ENCODE results near the gene GPATCH2L. TPM values are rescaled to one million over a fixed set of nuclear protein-coding genes. Genes with fewer than 3 reads are reported as not detected.

GPATCH2L gene
- total RNA-seq, 1 donor from 2014 or later = 40.3 TPM

GRCh38 chr14:76259029-76259735 lies 107.5 kb downstream of the GPATCH2L start:
- H3K27me3 ChIP-seq = no peaks in the 10 kb centered on the region
- intact Hi-C loops (cut with DNase I) = no loop called here

DNA sequence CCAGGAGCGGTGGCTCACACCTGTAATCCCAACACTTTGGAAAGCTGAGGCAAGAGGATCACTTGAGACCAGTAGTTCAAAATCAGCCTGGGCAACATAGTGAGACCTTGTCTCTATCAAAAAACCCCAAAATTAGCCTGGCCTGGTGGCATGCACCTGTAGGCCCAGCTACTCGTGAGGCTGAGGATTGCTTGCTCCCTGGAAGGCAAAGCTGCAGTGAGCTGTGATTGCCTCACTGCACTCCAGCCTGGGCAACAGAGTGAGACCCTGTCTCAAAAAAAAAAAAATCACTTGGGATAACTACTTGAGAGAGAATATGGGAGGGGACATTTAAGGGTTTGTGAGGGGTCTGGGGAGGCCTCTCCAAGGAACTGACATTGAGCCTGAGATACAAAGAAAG lies 109.0 kb downstream of the GPATCH2L start:
- Histone ChIP-seq H3K27me3 (no peaks in the 10 kb centered on the region), H3K27ac (no peak overlapping the region), H3K4me3 (no peak overlapping the region), H3K9me3 (no peaks in the 10 kb centered on the region), H3K36me3 (no peaks in the 10 kb centered on the region), H3K4me1 (no peaks in the 10 kb centered on the region)
- TF ChIP-seq CTCF (IDR thresholded peaks at IDR 0.05) = no peak
- intact Hi-C loops (cut with DNase I) = no loop called here
- no peak for DNase-seq (ENCODE audit: low spot score in 2 of 2)

More at GRCh38 chr14:76259029-76259735, 107.5 kb downstream of the GPATCH2L start:
- H3K9me3 ChIP-seq = no peaks in the 10 kb centered on the region
- H3K27ac ChIP-seq = no peak overlapping the region
- H3K4me3 ChIP-seq = no peak overlapping the region
- no peak for DNase-seq (ENCODE audit: low spot score in 2 of 2)
- no peak for TF ChIP-seq CTCF (IDR thresholded peaks at IDR 0.05)
- no peaks in the 10 kb centered on the region for H3K4me1 ChIP-seq
- no peaks in the 10 kb centered on the region for H3K36me3 ChIP-seq

DNA sequence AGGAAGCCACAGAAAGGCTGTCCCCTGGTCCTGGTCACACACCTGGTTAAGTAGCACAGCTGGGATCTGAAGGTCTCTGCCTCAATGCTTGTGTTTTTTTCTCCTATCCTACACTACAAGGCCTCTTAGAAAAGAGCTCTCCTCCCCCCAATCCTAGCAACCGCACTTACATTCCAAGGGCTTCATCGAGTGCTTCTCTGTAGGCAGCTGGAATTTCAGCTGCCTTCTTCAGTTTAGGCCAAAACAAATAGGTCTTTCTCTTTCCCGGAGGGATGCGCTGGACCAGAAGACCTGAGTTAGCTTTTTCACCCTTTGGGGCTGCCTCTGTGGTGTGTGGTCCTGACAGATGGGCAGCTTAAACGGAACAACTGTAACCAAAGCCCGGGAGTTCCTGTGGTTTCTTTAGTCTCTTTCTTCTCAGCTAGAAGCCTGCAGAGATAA lies 109.7 kb downstream of the GPATCH2L start:
- Histone ChIP-seq H3K4me1 (no peaks in the 10 kb centered on the region), H3K4me3 (no peak overlapping the region), H3K27me3 (no peaks in the 10 kb centered on the region), H3K27ac (no peak overlapping the region), H3K9me3 (no peaks in the 10 kb centered on the region), H3K36me3 (no peaks in the 10 kb centered on the region)
- DNase-seq (ENCODE audit: low spot score in 2 of 2) = no peak
- no peak for TF ChIP-seq CTCF (IDR thresholded peaks at IDR 0.05)
- intact Hi-C loops (cut with DNase I) = no loop called here

- no peak overlapping the region for H3K27ac ChIP-seq
- H3K27me3 ChIP-seq = no peaks in the 10 kb centered on the region
- intact Hi-C loops (cut with DNase I) = no loop called here
- H3K4me3 ChIP-seq = no peak overlapping the region
- H3K9me3 ChIP-seq = no peaks in the 10 kb centered on the region
- H3K36me3 ChIP-seq = no peaks in the 10 kb centered on the region
- no peak for DNase-seq (ENCODE audit: low spot score in 2 of 2)
- TF ChIP-seq CTCF (IDR thresholded peaks at IDR 0.05) = no peak
- peaks cover 0 to 3% of the 10 kb centered on the region in 2 donors for H3K4me1 ChIP-seq
Measured at GRCh38 chr14:76262641-76263040, 110.9 kb downstream of the GPATCH2L start.

Other genes with a start within 250 kb of the GPATCH2L start
- gene TGFB3, start 169.9 kb upstream of the GPATCH2L start, total RNA-seq = 108 TPM
- gene IFT43, start 166.2 kb upstream of the GPATCH2L start, total RNA-seq = 84.0 TPM
- 1.6 TPM for gene ESRRB, start 224.2 kb downstream of the GPATCH2L start, total RNA-seq

All from ascending aorta (tissue), 2 donors.